HepG2 (cell line): ENCODE data around the gene LRP5.

ENCODE experiments used
- BHLHE40 ChIP-seq: IDR thresholded peaks from 2 replicates; pipeline ENCODE4 v1.6.1; 2011; ENCODE audit warnings: low read length, improper control_type of control experiment
- ELF3 ChIP-seq: IDR thresholded peaks from 2 replicates; pipeline ENCODE4 v1.6.1; 2016; ENCODE audit warnings: missing genetic modification reagents, missing compliant biosample characterization
- HNRNPH1 ChIP-seq: fragments of 200-400 bp; formaldehyde crosslinking; optimal IDR thresholded peaks from 2 replicates; pipeline ENCODE3; 2017; ENCODE audit warnings: mild to moderate bottlenecking, low read depth, low read length
- JDP2 ChIP-seq: sonication (generic); formaldehyde crosslinking; IDR thresholded peaks from 2 replicates; pipeline ENCODE4 v1.8.1; 2022; ENCODE audit warnings: missing genetic modification reagents, borderline replicate concordance
- JUN ChIP-seq: sonication (generic); formaldehyde crosslinking; IDR thresholded peaks from 2 replicates; pipeline ENCODE4 v1.4.0; 2020; ENCODE audit warnings: mild to moderate bottlenecking, missing genetic modification reagents
- JUNB ChIP-seq: sonication (generic); formaldehyde crosslinking; IDR thresholded peaks from 2 replicates; pipeline ENCODE4 v1.8.0; 2022; ENCODE audit warnings: missing genetic modification reagents, mild to moderate bottlenecking, borderline replicate concordance
- KDM1A ChIP-seq: IDR thresholded peaks from 2 replicates; pipeline ENCODE4 v1.6.1; 2016; ENCODE audit warnings: missing compliant biosample characterization
- MZF1 ChIP-seq: sonication (generic); formaldehyde crosslinking; IDR thresholded peaks from 2 replicates; pipeline ENCODE4 v1.8.1; 2023; ENCODE audit warnings: mild to moderate bottlenecking, missing genetic modification reagents, borderline replicate concordance
- NAIF1 ChIP-seq: sonication (generic); formaldehyde crosslinking; IDR thresholded peaks from 2 replicates; pipeline ENCODE4 v1.5.0; 2020; ENCODE audit warnings: mild to moderate bottlenecking, missing genetic modification reagents, borderline replicate concordance
- POLR2AphosphoS5 ChIP-seq: IDR thresholded peaks from 2 replicates; pipeline ENCODE4 v1.6.1; 2012; ENCODE audit warnings: low read depth, low read length
- SIN3A ChIP-seq: IDR thresholded peaks from 2 replicates; pipeline ENCODE4 v1.6.1; 2011; ENCODE audit warnings: low read depth, mild to moderate bottlenecking, control low read depth, low read length, borderline replicate concordance
- YY1 ChIP-seq: IDR thresholded peaks from 2 replicates; pipeline ENCODE4 v1.6.1; 2011; ENCODE audit warnings: low read length, low read depth, moderate library complexity, mild to moderate bottlenecking; ENCODE audit not compliant: insufficient read depth, insufficient replicate concordance
- ZNF263 ChIP-seq: sonication (generic); formaldehyde crosslinking; IDR thresholded peaks from 2 replicates; pipeline ENCODE4 v1.4.0; 2020; ENCODE audit warnings: missing genetic modification reagents
- TF ChIP-seq, protein P1 (sequence below): sonication (generic); formaldehyde crosslinking; IDR thresholded peaks from 2 replicates; pipeline ENCODE4 v1.5.0; 2020; ENCODE audit warnings: mild to moderate bottlenecking, missing genetic modification reagents, moderate library complexity

DNA sequence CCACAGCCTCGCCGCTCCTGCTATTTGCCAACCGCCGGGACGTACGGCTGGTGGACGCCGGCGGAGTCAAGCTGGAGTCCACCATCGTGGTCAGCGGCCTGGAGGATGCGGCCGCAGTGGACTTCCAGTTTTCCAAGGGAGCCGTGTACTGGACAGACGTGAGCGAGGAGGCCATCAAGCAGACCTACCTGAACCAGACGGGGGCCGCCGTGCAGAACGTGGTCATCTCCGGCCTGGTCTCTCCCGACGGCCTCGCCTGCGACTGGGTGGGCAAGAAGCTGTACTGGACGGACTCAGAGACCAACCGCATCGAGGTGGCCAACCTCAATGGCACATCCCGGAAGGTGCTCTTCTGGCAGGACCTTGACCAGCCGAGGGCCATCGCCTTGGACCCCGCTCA lies 35.5 kb downstream of the LRP5 start:
- TF ChIP-seq NAIF1 (CRISPR knock-in tag) (no peak), ZNF263 (no peak), POLR2AphosphoS5 (no peak), MZF1 (CRISPR knock-in tag) (no peak), JUNB (CRISPR knock-in tag) (no peak), HNRNPH1 (no peak), SIN3A (no peak), KDM1A (no peak), JDP2 (no peak), BHLHE40 (no peak), YY1 (no peak), JUN (no peak), ELF3 (CRISPR knock-in tag) (no peak)
- TF ChIP-seq, protein P1, sequence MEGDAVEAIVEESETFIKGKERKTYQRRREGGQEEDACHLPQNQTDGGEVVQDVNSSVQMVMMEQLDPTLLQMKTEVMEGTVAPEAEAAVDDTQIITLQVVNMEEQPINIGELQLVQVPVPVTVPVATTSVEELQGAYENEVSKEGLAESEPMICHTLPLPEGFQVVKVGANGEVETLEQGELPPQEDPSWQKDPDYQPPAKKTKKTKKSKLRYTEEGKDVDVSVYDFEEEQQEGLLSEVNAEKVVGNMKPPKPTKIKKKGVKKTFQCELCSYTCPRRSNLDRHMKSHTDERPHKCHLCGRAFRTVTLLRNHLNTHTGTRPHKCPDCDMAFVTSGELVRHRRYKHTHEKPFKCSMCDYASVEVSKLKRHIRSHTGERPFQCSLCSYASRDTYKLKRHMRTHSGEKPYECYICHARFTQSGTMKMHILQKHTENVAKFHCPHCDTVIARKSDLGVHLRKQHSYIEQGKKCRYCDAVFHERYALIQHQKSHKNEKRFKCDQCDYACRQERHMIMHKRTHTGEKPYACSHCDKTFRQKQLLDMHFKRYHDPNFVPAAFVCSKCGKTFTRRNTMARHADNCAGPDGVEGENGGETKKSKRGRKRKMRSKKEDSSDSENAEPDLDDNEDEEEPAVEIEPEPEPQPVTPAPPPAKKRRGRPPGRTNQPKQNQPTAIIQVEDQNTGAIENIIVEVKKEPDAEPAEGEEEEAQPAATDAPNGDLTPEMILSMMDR (CRISPR knock-in tag), result no peak
